ENCODE results near the gene CFAP97D2.

DNA sequence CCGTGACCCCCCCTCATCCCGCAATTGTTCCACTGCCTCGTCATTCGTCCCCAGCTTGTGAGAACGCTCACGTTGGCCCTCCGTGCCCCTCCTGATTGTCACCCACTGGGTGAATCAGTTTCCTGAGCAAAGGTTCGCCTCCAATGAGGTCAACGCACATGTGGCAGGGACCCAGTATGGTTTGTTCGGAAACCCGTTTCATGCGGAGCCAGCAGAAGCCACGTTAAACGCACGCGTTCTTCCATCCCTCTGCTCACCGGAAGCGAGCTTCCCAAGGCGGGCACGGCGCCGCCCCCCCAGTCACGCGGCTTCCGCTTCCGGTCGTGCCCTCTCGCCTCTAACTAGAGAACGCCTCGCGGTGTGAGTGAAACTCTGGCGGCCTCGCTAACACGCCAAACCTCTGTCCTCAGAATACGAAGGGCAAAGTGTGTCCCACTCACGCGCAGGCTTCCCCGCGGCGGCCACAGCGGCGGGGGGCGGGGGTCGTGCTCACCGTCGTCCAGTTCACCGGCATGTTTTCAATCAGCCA, 18.0 kb upstream of the CFAP97D2 start:
- TF ChIP-seq HDAC2 (CRISPR knock-in tag; IDR thresholded peaks at IDR 0.05) (no peak), TCF12 (IDR thresholded peaks at IDR 0.05) (no peak), TCF12 (CRISPR knock-in tag; IDR thresholded peaks at IDR 0.05) (no peak), CTCF (CRISPR knock-in tag; IDR thresholded peaks at IDR 0.05) (no peak), SNRNP70 (IDR thresholded peaks at IDR 0.05; ENCODE audit: low read depth, low read length) (no peak), MZF1 (CRISPR knock-in tag; IDR thresholded peaks at IDR 0.05; ENCODE audit: borderline replicate concordance) (no peak), POLR2A (IDR thresholded peaks at IDR 0.05; ENCODE audit: insufficient read depth in 1 of 2, low read depth in 2 of 2, low read length in 2 of 2) (no peak)

Data from HepG2 (cell line).